Stomach (tissue), 4 donors: ENCODE data around the gene IFNK.

Source experiments
- CTCF ChIP-seq, 7 experiments: fragments of 450-650 bp in 4 of 7; fragments of 200-600 bp in 3 of 7; sonication (generic) in 3 of 7; IDR thresholded peaks; one replicate each; pipeline ENCODE4 v1.5.1; 2016 to 2019; ENCODE audit warnings: antibody characterized with exemption in 7 of 7, control low read depth in 2 of 7, mild to moderate bottlenecking in 1 of 7
- EP300 ChIP-seq: sonication (generic); formaldehyde crosslinking; IDR thresholded peaks from one replicate; pipeline ENCODE4 v1.6.1; 2017; ENCODE audit warnings: antibody characterized with exemption
- POLR2A ChIP-seq, 4 donors: fragments of 450-650 bp; IDR thresholded peaks; one replicate each; pipeline ENCODE4 v1.6.1; 2016; ENCODE audit warnings: antibody characterized with exemption in 4 of 4, control low read depth in 2 of 4, mild to moderate bottlenecking in 1 of 4, moderate library complexity in 1 of 4
- POLR2AphosphoS5 ChIP-seq, 3 donors: sonication (generic); formaldehyde crosslinking; IDR thresholded peaks; one replicate each; pipeline ENCODE4 v1.6.1; 2016; ENCODE audit warnings: antibody characterized with exemption in 3 of 3

GRCh38 chr9:27524236-27524635 lies at the start of gene IFNK:
- TF ChIP-seq EP300 = no peak
- TF ChIP-seq CTCF (IDR thresholded peaks at IDR 0.05) = no peak
- TF ChIP-seq POLR2A (IDR thresholded peaks at IDR 0.05) = no peak
- no peak for TF ChIP-seq POLR2AphosphoS5 (IDR thresholded peaks at IDR 0.05)
